ENCODE data around the gene RELT.

RELT gene

DNA sequence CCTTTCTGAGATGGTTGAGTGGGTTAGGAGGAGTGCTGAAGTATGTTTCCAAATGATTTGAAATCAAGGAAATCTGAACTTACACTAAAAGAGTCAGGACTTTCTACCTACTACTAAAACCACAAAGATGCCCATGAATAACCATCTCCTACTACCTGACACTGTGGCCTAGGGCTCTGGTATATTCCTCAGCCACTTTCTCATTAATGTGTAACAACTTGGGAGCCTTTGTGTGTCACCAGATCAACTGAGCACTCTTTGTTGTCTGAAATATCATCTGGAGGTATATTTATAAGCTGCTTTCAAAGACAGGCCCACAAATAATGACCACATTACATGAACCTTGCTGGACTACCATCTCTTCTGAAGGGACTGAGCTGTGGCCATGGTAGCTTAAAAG is 43.9 kb downstream of the RELT start:
- no peak for TF ChIP-seq EZH2phosphoT487 (IDR thresholded peaks at IDR 0.05; ENCODE audit: borderline replicate concordance, low read length)

DNA sequence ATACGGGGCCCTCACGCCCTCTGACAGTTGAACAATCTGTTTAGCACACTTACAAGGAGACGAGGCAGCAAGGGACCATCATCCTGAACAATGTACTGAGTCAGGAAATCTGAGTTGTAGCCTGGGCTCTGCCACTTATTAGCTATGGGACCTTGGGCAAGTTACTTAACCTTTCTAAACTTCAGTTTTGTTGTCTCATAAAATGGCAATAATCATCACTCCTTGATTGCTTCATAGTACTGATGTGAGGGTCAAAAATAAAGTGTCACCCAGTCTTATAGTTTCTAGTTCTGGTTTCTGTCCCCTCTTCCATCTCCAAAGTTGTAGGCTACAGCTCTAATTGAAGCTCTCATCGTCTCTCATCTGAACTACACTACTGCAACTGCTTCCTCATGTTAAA is 46.7 kb downstream of the RELT start:
- Histone ChIP-seq H3K4me3 (ENCODE audit: low read length) (no peak overlapping the region), H3K27me3 (ENCODE audit: control insufficient read depth, low read length) (no peaks in the 10 kb centered on the region), H3K36me3 (ENCODE audit: control insufficient read depth, low read length) (peaks cover 13% of the 10 kb centered on the region), H3F3A (ENCODE audit: control insufficient read depth, insufficient read depth) (no peaks in the 10 kb centered on the region), H3K9me2 (replicated peaks; ENCODE audit: control insufficient read depth, low read length) (no peaks in the 10 kb centered on the region), H4K20me1 (ENCODE audit: control insufficient read depth, insufficient read depth, low read depth, low read length) (0 out of 2 replicates have a peak, but pooled peaks cover 6% of the 10 kb centered on the region), H3K79me2 (ENCODE audit: control insufficient read depth, low read length) (no peaks in the 10 kb centered on the region), H3K4me1 (ENCODE audit: control insufficient read depth, low read length) (no peaks in the 10 kb centered on the region), H3K27ac (ENCODE audit: low read depth, low read length) (no peak overlapping the region), H3K4me2 (ENCODE audit: low read length) (no peak overlapping the region), H3K9me3 (ENCODE audit: control insufficient read depth, insufficient read depth, low read length) (no peaks in the 10 kb centered on the region)
- no peak for TF ChIP-seq EZH2phosphoT487 (IDR thresholded peaks at IDR 0.05; ENCODE audit: borderline replicate concordance, low read length)
- TF ChIP-seq, protein P1, sequence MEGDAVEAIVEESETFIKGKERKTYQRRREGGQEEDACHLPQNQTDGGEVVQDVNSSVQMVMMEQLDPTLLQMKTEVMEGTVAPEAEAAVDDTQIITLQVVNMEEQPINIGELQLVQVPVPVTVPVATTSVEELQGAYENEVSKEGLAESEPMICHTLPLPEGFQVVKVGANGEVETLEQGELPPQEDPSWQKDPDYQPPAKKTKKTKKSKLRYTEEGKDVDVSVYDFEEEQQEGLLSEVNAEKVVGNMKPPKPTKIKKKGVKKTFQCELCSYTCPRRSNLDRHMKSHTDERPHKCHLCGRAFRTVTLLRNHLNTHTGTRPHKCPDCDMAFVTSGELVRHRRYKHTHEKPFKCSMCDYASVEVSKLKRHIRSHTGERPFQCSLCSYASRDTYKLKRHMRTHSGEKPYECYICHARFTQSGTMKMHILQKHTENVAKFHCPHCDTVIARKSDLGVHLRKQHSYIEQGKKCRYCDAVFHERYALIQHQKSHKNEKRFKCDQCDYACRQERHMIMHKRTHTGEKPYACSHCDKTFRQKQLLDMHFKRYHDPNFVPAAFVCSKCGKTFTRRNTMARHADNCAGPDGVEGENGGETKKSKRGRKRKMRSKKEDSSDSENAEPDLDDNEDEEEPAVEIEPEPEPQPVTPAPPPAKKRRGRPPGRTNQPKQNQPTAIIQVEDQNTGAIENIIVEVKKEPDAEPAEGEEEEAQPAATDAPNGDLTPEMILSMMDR (IDR thresholded peaks at IDR 0.05; ENCODE audit: low read depth, low read length, poor library complexity, severe bottlenecking) = no peak

More for the DNA sequence above, 43.9 kb downstream of the RELT start:
- H3K9me2 ChIP-seq (replicated peaks; ENCODE audit: control insufficient read depth, low read length) = no peaks in the 10 kb centered on the region
- no peaks in the 10 kb centered on the region for H3K27me3 ChIP-seq (ENCODE audit: control insufficient read depth, low read length)
- H3K4me3 ChIP-seq (ENCODE audit: low read length) = no peak overlapping the region
- no peaks in the 10 kb centered on the region for H3K4me1 ChIP-seq (ENCODE audit: control insufficient read depth, low read length)
- H3F3A ChIP-seq (ENCODE audit: control insufficient read depth, insufficient read depth) = no peaks in the 10 kb centered on the region
- H3K36me3 ChIP-seq (ENCODE audit: control insufficient read depth, low read length) = peaks cover 15% of the 10 kb centered on the region
- no peak overlapping the region for H3K4me2 ChIP-seq (ENCODE audit: low read length)
- no peaks in the 10 kb centered on the region for H3K9me3 ChIP-seq (ENCODE audit: control insufficient read depth, insufficient read depth, low read length)
- H3K27ac ChIP-seq (ENCODE audit: low read depth, low read length) = no peak overlapping the region
- no peaks in the 10 kb centered on the region for H3K79me2 ChIP-seq (ENCODE audit: control insufficient read depth, low read length)
- 0 out of 2 replicates have a peak, but pooled peaks cover 6% of the 10 kb centered on the region for H4K20me1 ChIP-seq (ENCODE audit: control insufficient read depth, insufficient read depth, low read depth, low read length)

DNA sequence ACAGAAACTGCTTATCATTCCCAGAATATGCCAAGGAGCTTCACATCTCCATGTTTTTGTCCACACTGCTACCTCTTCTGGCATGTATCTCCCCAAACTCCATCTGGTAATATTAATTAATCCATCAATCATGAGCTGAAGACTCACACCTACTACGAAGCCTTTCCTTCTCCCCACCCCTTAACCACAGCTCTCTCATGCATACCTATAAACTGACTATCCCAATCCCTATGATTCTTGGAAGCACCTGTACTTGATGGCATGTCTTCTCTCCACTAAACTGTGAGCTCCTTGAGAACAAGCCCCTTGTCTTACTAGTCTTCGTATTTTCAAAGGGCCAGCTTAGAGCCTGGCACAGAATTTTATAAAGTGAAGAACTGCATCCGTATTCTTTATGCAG is 47.3 kb downstream of the RELT start:
- no peaks in the 10 kb centered on the region for H3K27me3 ChIP-seq (ENCODE audit: control insufficient read depth, low read length)
- H3F3A ChIP-seq (ENCODE audit: control insufficient read depth, insufficient read depth) = no peaks in the 10 kb centered on the region
- H3K9me2 ChIP-seq (replicated peaks; ENCODE audit: control insufficient read depth, low read length) = no peaks in the 10 kb centered on the region
- no peak overlapping the region for H3K27ac ChIP-seq (ENCODE audit: low read depth, low read length)
- H4K20me1 ChIP-seq (ENCODE audit: control insufficient read depth, insufficient read depth, low read depth, low read length) = 0 out of 2 replicates have a peak, but pooled peaks cover 6% of the 10 kb centered on the region
- no peaks in the 10 kb centered on the region for H3K79me2 ChIP-seq (ENCODE audit: control insufficient read depth, low read length)
- no peaks in the 10 kb centered on the region for H3K9me3 ChIP-seq (ENCODE audit: control insufficient read depth, insufficient read depth, low read length)
- TF ChIP-seq, protein P1 (IDR thresholded peaks at IDR 0.05; ENCODE audit: low read depth, low read length, poor library complexity, severe bottlenecking) = no peak
- no peak for TF ChIP-seq EZH2phosphoT487 (IDR thresholded peaks at IDR 0.05; ENCODE audit: borderline replicate concordance, low read length)
- H3K4me2 ChIP-seq (ENCODE audit: low read length) = no peak overlapping the region
- H3K4me1 ChIP-seq (ENCODE audit: control insufficient read depth, low read length) = no peaks in the 10 kb centered on the region
- H3K36me3 ChIP-seq (ENCODE audit: control insufficient read depth, low read length) = peaks cover 9% of the 10 kb centered on the region
- no peak overlapping the region for H3K4me3 ChIP-seq (ENCODE audit: low read length)

DNA sequence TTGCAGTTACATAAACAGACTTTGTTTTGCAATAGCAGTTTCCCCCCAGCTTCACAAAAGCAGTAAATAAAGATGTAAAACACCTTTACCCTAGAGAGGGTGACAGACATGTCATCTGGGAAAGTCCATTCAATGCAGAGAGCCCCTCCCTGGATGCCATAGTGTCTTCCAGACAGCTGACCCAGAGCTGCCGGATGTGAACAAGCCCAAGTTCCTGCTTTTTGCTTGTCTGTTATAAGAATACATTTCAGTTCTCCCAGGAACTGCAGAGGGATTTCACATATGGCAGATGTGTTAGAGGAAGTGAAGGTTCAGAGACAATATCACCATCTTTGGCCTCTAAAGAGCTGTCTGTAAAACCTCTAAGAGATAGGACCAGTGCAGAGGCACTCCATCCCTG is 48.9 kb downstream of the RELT start:
- Histone ChIP-seq H4K20me1 (ENCODE audit: control insufficient read depth, insufficient read depth, low read depth, low read length) (0 out of 2 replicates have a peak, but pooled peaks cover 6% of the 10 kb centered on the region), H3K27me3 (ENCODE audit: control insufficient read depth, low read length) (no peaks in the 10 kb centered on the region), H3K4me3 (ENCODE audit: low read length) (no peak overlapping the region), H3K36me3 (ENCODE audit: control insufficient read depth, low read length) (no peaks in the 10 kb centered on the region), H3K9me2 (replicated peaks; ENCODE audit: control insufficient read depth, low read length) (no peaks in the 10 kb centered on the region), H3F3A (ENCODE audit: control insufficient read depth, insufficient read depth) (no peaks in the 10 kb centered on the region), H3K27ac (ENCODE audit: low read depth, low read length) (no peak overlapping the region), H3K4me2 (ENCODE audit: low read length) (no peak overlapping the region), H3K79me2 (ENCODE audit: control insufficient read depth, low read length) (no peaks in the 10 kb centered on the region), H3K9me3 (ENCODE audit: control insufficient read depth, insufficient read depth, low read length) (no peaks in the 10 kb centered on the region), H3K4me1 (ENCODE audit: control insufficient read depth, low read length) (no peaks in the 10 kb centered on the region)
- TF ChIP-seq EZH2phosphoT487 (IDR thresholded peaks at IDR 0.05; ENCODE audit: borderline replicate concordance, low read length) = no peak
- TF ChIP-seq, protein P1 (IDR thresholded peaks at IDR 0.05; ENCODE audit: low read depth, low read length, poor library complexity, severe bottlenecking) = no peak

Data from DOHH2 (cell line).